Activated naive CD4-positive, alpha-beta T cell treated with anti-CD3 and anti-CD28 coated beads, Interleukin-2, amount 50 U/mL, for 16 hours (primary cell): ENCODE data around the gene LPIN2.
"Not testable (repeated sequence)": the region's sequence is repeated elsewhere in the genome, so short reads cannot be mapped to it uniquely, and the experiment has no call there.

ENCODE experiments used
- DNase-seq: peaks from one replicate; pipeline ENCODE4 v3.0.0-alpha.2; 2020

Gene LPIN2

GRCh38 chr18:3013024-3013804, at the start of gene LPIN2:
LPIN2 (minus strand) TSS chr18:3013144; CDS start chr18:2960840, 52,304 bp downstream.
- DNase-seq, result peak; percentile 98

DNA sequence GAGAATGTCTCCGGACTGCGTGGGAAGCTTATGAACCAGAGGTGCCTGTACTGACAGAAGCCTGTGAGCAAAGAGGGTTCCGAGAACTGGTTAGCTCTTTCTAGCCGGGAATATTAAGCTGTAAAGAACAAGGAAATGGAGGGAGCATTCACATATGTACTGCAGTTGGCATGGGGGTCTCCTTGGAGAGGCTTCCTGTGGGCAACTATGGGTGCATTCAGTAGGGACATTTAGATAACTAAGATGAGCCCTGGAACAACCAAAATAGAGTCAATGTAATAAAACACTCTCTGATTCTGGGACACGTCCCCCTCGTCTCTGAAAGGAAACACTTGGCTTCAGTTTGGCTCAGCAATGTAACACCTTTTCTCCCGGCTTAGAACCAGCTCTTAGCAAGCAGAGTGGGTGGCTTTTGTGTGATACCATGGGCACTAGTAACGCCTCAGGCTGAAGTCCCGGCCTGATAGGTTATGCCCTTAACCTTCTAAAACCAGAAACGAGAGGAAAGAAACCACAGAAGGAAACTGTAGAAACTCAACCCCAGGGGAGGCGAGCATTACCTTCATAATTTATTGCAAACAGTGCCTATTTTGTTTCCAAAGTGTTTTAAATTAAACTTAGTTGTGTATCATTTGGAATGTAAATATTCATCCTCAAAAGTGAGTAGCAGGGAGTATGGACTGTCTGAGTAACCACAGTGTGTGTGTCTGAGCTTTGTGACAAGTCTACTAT, 48.8 kb upstream of the LPIN2 start:
- peak; percentile 40 for DNase-seq

- DNase-seq, result peak; percentile 65
Measured at GRCh38 chr18:3060667-3061580, 48.0 kb upstream of the LPIN2 start.

DNA sequence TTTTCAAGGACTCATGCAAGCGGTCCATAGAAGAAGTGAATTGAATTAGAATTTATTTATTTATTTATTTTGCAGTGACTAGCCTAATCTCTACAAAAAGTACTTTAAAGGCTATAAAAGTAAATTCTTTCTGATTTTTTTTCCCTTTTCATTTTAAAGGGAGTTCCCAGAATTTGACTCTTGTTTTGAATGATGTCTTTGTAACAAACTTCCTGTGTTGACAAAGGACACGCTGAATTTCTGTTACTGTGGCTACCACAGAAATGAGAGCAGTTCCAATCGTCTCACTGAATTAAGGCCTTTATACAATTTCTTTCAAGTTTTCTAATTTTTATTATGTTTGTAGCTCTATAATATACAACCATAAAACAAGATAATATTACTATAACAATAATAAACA, 46.3 kb upstream of the LPIN2 start:
- no peak for DNase-seq

DNA sequence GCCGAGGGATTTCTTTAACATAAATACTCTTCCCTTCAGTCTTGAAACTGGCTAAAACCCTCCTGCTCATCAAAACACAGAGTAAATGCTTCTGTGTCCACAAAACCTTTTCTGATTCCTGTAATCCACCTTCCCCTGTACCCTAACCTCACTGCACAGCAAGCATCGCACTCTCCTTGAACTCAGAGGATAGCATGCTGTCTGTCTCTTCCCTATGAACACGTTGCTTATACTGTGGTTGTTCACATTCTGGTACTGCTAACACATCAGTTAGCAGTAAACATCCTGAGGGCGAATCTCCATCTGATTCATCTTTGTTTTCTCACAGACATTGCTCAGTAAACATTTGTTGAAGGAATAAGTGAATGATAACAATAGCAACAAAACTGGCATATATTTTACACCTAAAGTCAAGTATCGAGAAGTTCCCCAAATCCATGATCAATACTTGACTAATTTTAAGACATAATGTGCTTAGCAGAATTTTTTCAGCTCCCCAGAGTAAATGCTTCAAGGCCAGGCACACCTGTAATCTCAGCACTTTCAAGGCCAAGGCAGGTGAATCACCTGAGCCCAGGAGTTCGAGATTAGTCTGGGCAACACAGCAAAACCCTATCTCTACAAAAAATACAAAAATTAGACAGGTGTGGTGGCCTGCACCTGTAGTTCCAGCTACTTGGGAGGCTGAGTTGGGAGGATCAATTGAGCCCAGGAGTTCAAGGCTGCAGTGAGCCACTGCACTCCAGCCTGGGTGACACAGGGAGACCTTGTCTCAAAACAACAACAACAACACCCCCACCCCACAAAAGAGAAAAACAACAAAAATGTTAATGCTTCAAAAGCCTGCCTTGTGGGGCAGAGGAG, 45.6 kb upstream of the LPIN2 start:
- DNase-seq, result no peak

GRCh38 chr18:3057526-3057925, 44.6 kb upstream of the LPIN2 start:
- DNase-seq, result no peak

GRCh38 chr18:3056311-3056710, 43.4 kb upstream of the LPIN2 start:
- DNase-seq, result no peak

DNA sequence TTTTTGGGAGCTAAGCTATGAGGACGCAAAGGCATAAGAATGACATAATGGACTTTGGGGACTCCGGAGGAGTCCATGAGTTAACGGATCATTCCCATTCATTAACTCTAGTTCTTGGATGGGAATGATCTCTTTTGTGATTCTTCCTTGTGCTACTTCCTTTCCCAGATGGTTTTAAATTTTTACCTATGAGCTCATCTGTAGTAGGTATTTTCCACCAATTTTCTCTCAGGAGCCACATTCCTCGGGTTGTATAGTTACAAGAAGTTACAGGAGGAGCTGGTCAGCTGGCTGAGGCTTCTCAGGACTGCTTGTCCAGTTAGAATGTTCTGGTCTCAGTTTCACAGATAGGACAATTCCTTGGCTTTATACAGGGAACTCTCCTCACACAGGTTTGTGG, 42.9 kb upstream of the LPIN2 start:
- no peak for DNase-seq

GRCh38 chr18:3055186-3055728, 42.3 kb upstream of the LPIN2 start:
- DNase-seq, result no peak

DNA sequence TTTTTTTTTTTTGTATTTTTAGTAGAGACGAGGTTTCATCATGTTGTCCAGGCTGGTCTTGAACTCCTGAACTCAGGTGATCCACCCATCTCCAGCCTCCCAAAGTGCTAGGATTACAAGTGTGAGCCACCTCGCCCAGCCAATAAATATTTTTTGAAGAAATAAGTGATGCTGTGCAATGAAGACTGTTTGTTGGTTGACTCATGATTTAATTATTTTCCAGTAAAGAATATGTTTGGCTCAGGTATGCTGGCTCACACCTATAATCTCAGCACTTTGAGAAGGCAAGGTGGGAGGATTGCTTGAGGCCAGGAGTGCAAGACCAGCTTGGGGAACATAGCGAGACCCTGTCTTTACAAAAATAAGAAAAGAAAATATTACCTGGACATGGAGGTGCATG, 41.8 kb upstream of the LPIN2 start:
- no peak for DNase-seq

DNA sequence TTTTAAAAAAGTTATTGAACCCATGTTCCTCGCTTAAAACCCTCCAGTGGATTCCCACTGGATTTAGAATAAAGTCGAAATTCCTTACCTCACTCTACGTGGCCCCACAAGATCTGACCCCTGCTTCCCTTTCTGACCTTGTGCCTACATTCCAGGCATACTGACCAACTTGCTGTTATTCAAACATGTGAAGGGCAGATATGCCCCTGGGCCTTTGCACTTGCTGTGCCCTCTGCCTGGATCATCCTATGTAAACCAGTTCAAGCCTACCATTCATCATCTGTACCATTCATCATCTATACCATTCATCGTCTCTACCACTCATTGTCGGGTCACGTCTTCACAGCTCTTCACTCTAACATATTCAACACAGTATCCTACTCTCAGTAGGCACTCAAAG, 41.3 kb upstream of the LPIN2 start:
- DNase-seq, result no peak

GRCh38 chr18:3053081-3053480, 40.1 kb upstream of the LPIN2 start:
- DNase-seq, result no peak

GRCh38 chr18:3052411-3052758, 39.4 kb upstream of the LPIN2 start:
- DNase-seq, result no peak

GRCh38 chr18:3051718-3052410, 38.9 kb upstream of the LPIN2 start:
- DNase-seq, result no peak

GRCh38 chr18:3049897-3050454, 37.0 kb upstream of the LPIN2 start:
- not testable (repeated sequence) for DNase-seq

- no peak for DNase-seq
Measured at GRCh38 chr18:3048820-3049349, 35.9 kb upstream of the LPIN2 start.

DNA sequence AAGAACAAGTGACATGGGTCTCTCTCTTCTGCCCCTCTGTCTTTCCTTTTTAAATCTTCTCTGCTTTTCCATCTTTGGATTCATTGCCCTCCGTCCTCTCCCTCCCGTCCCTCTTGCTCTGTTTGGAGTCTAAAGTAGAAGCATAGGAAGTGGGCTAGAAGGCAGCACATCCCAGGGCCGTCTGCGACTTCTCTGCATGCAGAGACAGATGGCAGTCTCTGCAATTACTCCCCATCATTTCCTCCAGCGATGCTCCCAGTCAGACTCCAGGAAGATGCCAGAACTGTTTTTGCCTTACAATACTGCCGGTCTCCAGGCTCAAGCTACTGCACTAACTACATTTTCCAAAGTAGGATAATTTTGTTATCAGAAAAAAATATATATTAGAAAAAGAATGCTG, 35.2 kb upstream of the LPIN2 start:
- DNase-seq, result no peak

DNA sequence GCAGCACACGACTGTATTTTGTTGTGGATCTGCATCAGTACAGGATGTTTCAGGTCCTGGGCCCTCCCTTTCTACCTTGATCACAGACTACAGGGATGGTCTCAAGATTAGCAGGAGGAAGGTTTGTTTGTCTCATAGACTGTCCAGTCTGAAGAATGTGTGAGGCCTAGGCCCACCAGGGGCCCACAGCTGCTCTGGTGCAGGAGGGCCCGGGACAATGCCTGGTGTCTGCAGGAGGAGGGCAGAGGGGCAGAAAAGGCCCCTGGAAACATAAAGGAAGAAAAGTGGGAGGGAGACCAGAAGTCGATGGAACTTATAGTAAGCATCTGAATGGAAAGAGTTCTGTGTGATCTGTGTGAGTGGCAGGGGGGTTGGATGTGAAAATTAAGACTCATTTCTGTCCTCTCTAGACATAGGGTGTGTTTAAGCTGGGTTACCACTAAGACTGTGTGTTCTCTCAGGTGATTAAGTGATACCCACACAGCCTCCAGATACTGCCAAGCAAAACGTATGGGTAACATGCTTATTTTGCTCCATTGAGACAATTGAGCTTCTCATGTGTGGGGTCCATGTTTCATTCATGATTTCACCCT, 33.4 kb upstream of the LPIN2 start:
- DNase-seq, result peak; percentile 15

DNA sequence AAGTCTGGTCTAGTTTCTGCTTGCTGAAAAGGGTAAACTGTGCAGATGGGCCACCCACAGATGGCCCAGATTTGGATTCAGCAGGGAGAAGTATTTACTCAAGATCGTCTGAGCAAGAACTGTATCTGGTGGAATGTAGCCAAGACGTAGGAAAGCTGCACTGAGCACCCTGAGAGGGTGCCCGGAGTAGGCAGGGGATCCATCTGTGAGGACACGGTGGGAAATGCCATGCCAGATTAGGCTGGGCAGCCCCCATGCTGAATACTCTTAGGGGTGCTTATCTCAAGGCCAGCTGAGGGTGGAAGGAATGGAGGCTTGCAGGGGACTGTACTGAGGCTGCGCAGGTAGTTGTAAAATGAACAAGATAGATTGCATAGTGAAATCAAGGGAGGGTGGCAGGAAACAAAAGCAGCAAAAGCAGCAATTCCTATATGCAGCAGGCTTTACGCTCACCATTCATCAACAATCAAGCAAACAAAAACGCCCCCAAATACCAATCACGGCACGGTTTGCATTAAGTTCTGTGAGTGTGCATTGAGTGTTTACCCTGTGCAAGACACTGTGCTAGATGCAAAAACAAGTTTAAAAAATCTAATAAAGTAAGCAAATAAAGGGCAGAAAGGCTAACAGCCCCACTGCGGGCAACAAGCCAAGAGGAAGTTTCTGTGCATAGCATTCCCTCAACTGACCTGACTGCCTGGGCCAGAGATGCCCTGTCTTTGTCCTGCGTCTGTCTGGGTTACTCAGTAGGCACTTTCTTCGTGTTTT, 32.2 kb upstream of the LPIN2 start:
- DNase-seq, result no peak

DNA sequence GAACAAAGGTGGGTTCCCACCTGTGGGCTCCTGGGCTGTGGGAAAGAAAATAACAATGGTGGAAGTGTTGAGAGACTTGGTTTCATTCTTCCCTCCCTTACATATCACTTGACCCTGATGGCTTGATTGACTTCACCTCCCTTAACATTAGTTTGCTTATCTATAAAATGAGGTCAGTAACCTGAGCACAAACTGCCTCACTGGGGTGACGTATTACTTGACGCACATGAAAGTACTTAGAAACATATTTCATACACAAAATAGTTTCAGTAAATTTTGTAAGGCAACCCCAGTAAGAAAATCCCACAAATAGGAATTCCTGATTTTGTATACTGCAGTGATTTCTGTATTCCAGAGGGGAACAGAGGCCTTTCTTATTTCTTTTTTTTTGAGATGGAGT, 29.4 kb upstream of the LPIN2 start:
- DNase-seq, result no peak
